GM04503 (cell line): ENCODE measurements around the gene GPT2.

ENCODE experiments used
- DNase-seq: peaks from one replicate; pipeline ENCODE4 v3.0.0-alpha.2; 2012; ENCODE audit warnings: low read depth

The GPT2 gene

GRCh38 chr16:46968063-46968435 lies 83.9 kb downstream of the GPT2 start:
- DNase-seq = no peak

GRCh38 chr16:46970089-46970488 lies 85.9 kb downstream of the GPT2 start:
- no peak for DNase-seq

GRCh38 chr16:46971271-46971670 lies 87.1 kb downstream of the GPT2 start:
- DNase-seq = no peak

GRCh38 chr16:46972429-46973206 lies 88.5 kb downstream of the GPT2 start:
- no peak for DNase-seq

GRCh38 chr16:46973207-46973995 lies 89.2 kb downstream of the GPT2 start, which contains the start of gene DNAJA2:
Gene DNAJA2 (minus strand): TSS chr16:46973674. CDS start chr16:46973572, 102 bp downstream.
- peak; percentile 44 for DNase-seq

- no peak for DNase-seq
These were observed 89.8 kb downstream of the GPT2 start for GRCh38 chr16:46973996-46974324.

- no peak for DNase-seq
These were observed 90.2 kb downstream of the GPT2 start for GRCh38 chr16:46974352-46974751.

- no peak for DNase-seq
These were observed 91.0 kb downstream of the GPT2 start for GRCh38 chr16:46975165-46975564.

- no peak for DNase-seq
These were observed 91.8 kb downstream of the GPT2 start for GRCh38 chr16:46975908-46976470.

GRCh38 chr16:46976550-46976949 lies 92.4 kb downstream of the GPT2 start:
- DNase-seq = no peak
